ENCODE data around the gene FABP7. TPM values are rescaled to one million over a fixed set of nuclear protein-coding genes. Genes with fewer than 3 reads are reported as not detected.

FABP7 gene
- not detected in 2 replicates for polyA plus RNA-seq (2011; rRNA removed)
- polyA plus RNA-seq (2012; cell fraction: cytosol; rRNA removed), result not detected in 2 replicates
- polyA plus RNA-seq (2012; cell fraction: nucleus; rRNA removed), result not detected in 2 replicates
- polyA plus RNA-seq (2017; fragmentation: RNase III; extraction: RNeasy Plus Mini Kit Qiagen cat#74134 plus additional on column Dnase treatment), result not detected in 3 replicates
- polyA minus RNA-seq (2011; rRNA and poly(A)+ RNA removed), result not detected in 2 replicates

DNA sequence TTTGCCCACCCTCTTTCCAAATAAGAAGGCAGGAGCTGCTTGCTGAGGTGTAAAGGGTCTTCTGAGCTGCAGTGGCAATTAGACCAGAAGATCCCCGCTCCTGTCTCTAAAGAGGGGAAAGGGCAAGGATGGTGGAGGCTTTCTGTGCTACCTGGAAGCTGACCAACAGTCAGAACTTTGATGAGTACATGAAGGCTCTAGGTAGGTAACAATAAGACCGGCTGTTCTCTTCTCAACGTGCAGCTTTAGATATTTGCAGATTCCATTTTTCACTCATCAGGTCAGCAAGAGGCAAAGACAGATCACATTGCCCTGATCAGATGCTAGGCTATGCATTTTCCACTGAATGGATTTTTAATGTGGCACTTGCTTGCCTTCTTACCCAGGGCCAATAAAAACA, at the start of gene FABP7:
Gene FABP7, plus strand, starts transcription at position 50 of the 400 bp plus-strand sequence. Its CDS starts 79 bp downstream, at position 129.
- FAIRE-seq, result no peak
- no peak for DNase-seq (ENCODE audit: low read depth in 1 of 2, low spot score in 1 of 2)
- Histone ChIP-seq H3K4me3 (no peak within 1 kb of the TSS), H3K4me2 (no peak within 1 kb of the TSS), H3K9me3 (no peaks in the 10 kb centered on the region), H3K27ac (no peak within 1 kb of the TSS), H3K4me1 (no peaks in the 10 kb centered on the region)
- ChIA-PET CTCF (interaction anchor here (0.7 to 1.2 kb wide), 2 partner anchors 34 to 59 kb away, joined by 3 to 4 read pairs; no protein-coding TSS in a partner anchor), POLR2A (no interaction called here)
- 38% methylated on average over 3 of the region's 3 CpGs for WGBS (ENCODE audit: missing lambda C conversion rate)
- ATAC-seq, result no peak
- TF ChIP-seq, protein P1, sequence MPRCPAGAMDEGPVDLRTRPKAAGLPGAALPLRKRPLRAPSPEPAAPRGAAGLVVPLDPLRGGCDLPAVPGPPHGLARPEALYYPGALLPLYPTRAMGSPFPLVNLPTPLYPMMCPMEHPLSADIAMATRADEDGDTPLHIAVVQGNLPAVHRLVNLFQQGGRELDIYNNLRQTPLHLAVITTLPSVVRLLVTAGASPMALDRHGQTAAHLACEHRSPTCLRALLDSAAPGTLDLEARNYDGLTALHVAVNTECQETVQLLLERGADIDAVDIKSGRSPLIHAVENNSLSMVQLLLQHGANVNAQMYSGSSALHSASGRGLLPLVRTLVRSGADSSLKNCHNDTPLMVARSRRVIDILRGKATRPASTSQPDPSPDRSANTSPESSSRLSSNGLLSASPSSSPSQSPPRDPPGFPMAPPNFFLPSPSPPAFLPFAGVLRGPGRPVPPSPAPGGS (IDR thresholded peaks at IDR 0.05), result no peak
- TF ChIP-seq RCOR1 (IDR thresholded peaks at IDR 0.05; ENCODE audit: low read depth, low read length) (no peak), CHD2 (IDR thresholded peaks at IDR 0.05; ENCODE audit: low read length, partially characterized antibody) (no peak), RARB (CRISPR knock-in tag; IDR thresholded peaks at IDR 0.05) (no peak), ZSCAN20 (CRISPR knock-in tag; IDR thresholded peaks at IDR 0.05) (no peak), ZNF302 (CRISPR knock-in tag; IDR thresholded peaks at IDR 0.05) (no peak), HDAC2 (IDR thresholded peaks at IDR 0.05) (no peak), POLR2A (IDR thresholded peaks at IDR 0.05; ENCODE audit: low read length) (no peak), MAZ (IDR thresholded peaks at IDR 0.05; ENCODE audit: borderline replicate concordance, low read depth, low read length) (no peak), POLR2AphosphoS2 (conservative IDR thresholded peaks at IDR 0.05; ENCODE audit: low read length) (no peak), EHMT2 (IDR thresholded peaks at IDR 0.05; ENCODE audit: low read depth) (no peak), SMC3 (IDR thresholded peaks at IDR 0.05) (no peak), MYC (IDR thresholded peaks at IDR 0.05; ENCODE audit: borderline replicate concordance, low read length) (no peak)
- TF ChIP-seq, protein P2, sequence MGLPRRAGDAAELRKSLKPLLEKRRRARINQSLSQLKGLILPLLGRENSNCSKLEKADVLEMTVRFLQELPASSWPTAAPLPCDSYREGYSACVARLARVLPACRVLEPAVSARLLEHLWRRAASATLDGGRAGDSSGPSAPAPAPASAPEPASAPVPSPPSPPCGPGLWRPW (IDR thresholded peaks at IDR 0.05), result no peak
- TF ChIP-seq, protein P3, sequence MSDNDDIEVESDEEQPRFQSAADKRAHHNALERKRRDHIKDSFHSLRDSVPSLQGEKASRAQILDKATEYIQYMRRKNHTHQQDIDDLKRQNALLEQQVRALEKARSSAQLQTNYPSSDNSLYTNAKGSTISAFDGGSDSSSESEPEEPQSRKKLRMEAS (IDR thresholded peaks at IDR 0.05), result no peak
- TF ChIP-seq, protein P4, sequence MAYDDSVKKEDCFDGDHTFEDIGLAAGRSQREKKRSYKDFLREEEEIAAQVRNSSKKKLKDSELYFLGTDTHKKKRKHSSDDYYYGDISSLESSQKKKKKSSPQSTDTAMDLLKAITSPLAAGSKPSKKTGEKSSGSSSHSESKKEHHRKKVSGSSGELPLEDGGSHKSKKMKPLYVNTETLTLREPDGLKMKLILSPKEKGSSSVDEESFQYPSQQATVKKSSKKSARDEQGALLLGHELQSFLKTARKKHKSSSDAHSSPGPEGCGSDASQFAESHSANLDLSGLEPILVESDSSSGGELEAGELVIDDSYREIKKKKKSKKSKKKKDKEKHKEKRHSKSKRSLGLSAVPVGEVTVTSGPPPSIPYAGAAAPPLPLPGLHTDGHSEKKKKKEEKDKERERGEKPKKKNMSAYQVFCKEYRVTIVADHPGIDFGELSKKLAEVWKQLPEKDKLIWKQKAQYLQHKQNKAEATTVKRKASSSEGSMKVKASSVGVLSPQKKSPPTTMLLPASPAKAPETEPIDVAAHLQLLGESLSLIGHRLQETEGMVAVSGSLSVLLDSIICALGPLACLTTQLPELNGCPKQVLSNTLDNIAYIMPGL (CRISPR knock-in tag; IDR thresholded peaks at IDR 0.05; ENCODE audit: borderline replicate concordance), result no peak
- TF ChIP-seq, protein P5, sequence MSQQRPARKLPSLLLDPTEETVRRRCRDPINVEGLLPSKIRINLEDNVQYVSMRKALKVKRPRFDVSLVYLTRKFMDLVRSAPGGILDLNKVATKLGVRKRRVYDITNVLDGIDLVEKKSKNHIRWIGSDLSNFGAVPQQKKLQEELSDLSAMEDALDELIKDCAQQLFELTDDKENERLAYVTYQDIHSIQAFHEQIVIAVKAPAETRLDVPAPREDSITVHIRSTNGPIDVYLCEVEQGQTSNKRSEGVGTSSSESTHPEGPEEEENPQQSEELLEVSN (IDR thresholded peaks at IDR 0.05; ENCODE audit: borderline replicate concordance, low read depth), result no peak
- TF ChIP-seq, protein P6, sequence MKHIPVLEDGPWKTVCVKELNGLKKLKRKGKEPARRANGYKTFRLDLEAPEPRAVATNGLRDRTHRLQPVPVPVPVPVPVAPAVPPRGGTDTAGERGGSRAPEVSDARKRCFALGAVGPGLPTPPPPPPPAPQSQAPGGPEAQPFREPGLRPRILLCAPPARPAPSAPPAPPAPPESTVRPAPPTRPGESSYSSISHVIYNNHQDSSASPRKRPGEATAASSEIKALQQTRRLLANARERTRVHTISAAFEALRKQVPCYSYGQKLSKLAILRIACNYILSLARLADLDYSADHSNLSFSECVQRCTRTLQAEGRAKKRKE (CRISPR knock-in tag; IDR thresholded peaks at IDR 0.05; ENCODE audit: low read depth), result no peak

DNA sequence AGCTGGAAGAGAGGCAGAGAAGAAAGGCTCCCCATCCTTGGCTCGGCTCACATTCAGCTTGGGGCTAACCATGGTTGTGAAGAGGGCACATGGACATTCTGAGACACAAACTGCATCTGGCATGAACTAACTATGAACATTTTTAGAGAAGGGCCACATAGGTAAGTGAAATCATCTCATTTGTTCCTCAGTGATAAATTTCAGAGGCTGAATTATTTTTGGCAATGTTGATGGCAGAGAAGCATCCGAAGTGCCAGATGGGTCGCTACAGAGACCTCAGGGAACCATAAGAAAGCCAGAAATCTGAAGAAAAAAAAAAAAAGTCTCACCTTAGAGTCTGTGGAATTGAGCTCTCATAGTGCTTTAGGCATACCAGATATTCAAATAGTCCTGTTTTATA, 49.2 kb upstream of the FABP7 start:
- Histone ChIP-seq H3K9me3 (no peaks in the 10 kb centered on the region), H3K4me1 (no peaks in the 10 kb centered on the region), H3K27ac (no peak overlapping the region), H3K4me3 (no peak overlapping the region), H3K4me2 (no peak overlapping the region)
- CTCF ChIA-PET, result interaction anchor here (0.7 to 8.5 kb wide), 14 partner anchors 11 to 582 kb away, joined by 3 to 76 read pairs (median 4); partner anchors contain the start of gene SMPDL3A
- no peak for FAIRE-seq
- ATAC-seq, result no peak
- WGBS (ENCODE audit: missing lambda C conversion rate), result 70% methylated on average over 3 of the region's 3 CpGs
- POLR2A ChIA-PET, result no interaction called here
- DNase-seq (ENCODE audit: low read depth in 1 of 2, low spot score in 1 of 2), result no peak
- TF ChIP-seq JUN (IDR thresholded peaks at IDR 0.05), result no peak
- TF ChIP-seq PHF8 (IDR thresholded peaks at IDR 0.05; ENCODE audit: borderline replicate concordance, low read depth), result no peak
- no peak for TF ChIP-seq MAZ (IDR thresholded peaks at IDR 0.05; ENCODE audit: borderline replicate concordance, low read depth, low read length)
- TF ChIP-seq, protein P5 (IDR thresholded peaks at IDR 0.05; ENCODE audit: borderline replicate concordance, low read depth), result no peak
- no peak for TF ChIP-seq POLR2AphosphoS2 (conservative IDR thresholded peaks at IDR 0.05; ENCODE audit: low read length)
- TF ChIP-seq, protein P7, sequence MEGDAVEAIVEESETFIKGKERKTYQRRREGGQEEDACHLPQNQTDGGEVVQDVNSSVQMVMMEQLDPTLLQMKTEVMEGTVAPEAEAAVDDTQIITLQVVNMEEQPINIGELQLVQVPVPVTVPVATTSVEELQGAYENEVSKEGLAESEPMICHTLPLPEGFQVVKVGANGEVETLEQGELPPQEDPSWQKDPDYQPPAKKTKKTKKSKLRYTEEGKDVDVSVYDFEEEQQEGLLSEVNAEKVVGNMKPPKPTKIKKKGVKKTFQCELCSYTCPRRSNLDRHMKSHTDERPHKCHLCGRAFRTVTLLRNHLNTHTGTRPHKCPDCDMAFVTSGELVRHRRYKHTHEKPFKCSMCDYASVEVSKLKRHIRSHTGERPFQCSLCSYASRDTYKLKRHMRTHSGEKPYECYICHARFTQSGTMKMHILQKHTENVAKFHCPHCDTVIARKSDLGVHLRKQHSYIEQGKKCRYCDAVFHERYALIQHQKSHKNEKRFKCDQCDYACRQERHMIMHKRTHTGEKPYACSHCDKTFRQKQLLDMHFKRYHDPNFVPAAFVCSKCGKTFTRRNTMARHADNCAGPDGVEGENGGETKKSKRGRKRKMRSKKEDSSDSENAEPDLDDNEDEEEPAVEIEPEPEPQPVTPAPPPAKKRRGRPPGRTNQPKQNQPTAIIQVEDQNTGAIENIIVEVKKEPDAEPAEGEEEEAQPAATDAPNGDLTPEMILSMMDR (IDR thresholded peaks at IDR 0.05), result no peak
- TF ChIP-seq, protein P2 (IDR thresholded peaks at IDR 0.05), result no peak
- no peak for TF ChIP-seq RCOR1 (IDR thresholded peaks at IDR 0.05; ENCODE audit: low read depth, low read length)
- no peak for TF ChIP-seq KDM5A (IDR thresholded peaks at IDR 0.05)
- TF ChIP-seq, protein P8, sequence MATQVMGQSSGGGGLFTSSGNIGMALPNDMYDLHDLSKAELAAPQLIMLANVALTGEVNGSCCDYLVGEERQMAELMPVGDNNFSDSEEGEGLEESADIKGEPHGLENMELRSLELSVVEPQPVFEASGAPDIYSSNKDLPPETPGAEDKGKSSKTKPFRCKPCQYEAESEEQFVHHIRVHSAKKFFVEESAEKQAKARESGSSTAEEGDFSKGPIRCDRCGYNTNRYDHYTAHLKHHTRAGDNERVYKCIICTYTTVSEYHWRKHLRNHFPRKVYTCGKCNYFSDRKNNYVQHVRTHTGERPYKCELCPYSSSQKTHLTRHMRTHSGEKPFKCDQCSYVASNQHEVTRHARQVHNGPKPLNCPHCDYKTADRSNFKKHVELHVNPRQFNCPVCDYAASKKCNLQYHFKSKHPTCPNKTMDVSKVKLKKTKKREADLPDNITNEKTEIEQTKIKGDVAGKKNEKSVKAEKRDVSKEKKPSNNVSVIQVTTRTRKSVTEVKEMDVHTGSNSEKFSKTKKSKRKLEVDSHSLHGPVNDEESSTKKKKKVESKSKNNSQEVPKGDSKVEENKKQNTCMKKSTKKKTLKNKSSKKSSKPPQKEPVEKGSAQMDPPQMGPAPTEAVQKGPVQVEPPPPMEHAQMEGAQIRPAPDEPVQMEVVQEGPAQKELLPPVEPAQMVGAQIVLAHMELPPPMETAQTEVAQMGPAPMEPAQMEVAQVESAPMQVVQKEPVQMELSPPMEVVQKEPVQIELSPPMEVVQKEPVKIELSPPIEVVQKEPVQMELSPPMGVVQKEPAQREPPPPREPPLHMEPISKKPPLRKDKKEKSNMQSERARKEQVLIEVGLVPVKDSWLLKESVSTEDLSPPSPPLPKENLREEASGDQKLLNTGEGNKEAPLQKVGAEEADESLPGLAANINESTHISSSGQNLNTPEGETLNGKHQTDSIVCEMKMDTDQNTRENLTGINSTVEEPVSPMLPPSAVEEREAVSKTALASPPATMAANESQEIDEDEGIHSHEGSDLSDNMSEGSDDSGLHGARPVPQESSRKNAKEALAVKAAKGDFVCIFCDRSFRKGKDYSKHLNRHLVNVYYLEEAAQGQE (IDR thresholded peaks at IDR 0.05), result no peak

Data from A549 (cell line).